ENCODE measurements around the gene AMY2A.
"Not testable (repeated sequence)": the region's sequence is repeated elsewhere in the genome, so short reads cannot be mapped to it uniquely, and the experiment has no call there.

Gene AMY2A

GRCh38 chr1:103616994-103617477, at the start of gene AMY2A:
AMY2A (plus strand) TSS chr1:103617427; CDS start chr1:103617441, 14 bp downstream.
- DNase-seq (ENCODE audit: low read depth), result not testable (repeated sequence)

GRCh38 chr1:103569493-103569892, 47.7 kb upstream of the AMY2A start:
- DNase-seq (ENCODE audit: low read depth), result no peak

GRCh38 chr1:103571289-103571688, 45.9 kb upstream of the AMY2A start, which contains the start of gene AMY2B:
AMY2B (plus strand) TSS chr1:103571589; CDS start chr1:103571603, 14 bp downstream.
- not testable (repeated sequence) for DNase-seq (ENCODE audit: low read depth)

GRCh38 chr1:103576065-103576464, 41.2 kb upstream of the AMY2A start:
- no peak for DNase-seq (ENCODE audit: low read depth)

GRCh38 chr1:103576784-103577183, 40.4 kb upstream of the AMY2A start:
- DNase-seq (ENCODE audit: low read depth), result not testable (repeated sequence)

- no peak for DNase-seq (ENCODE audit: low read depth)
Observed at GRCh38 chr1:103582464-103582863, 34.8 kb upstream of the AMY2A start.

GRCh38 chr1:103583887-103584286, 33.3 kb upstream of the AMY2A start:
- no peak for DNase-seq (ENCODE audit: low read depth)

- no peak for DNase-seq (ENCODE audit: low read depth)
Observed at GRCh38 chr1:103584537-103584936, 32.7 kb upstream of the AMY2A start.

GRCh38 chr1:103602740-103603139, 14.5 kb upstream of the AMY2A start:
- DNase-seq (ENCODE audit: low read depth), result not testable (repeated sequence)

GRCh38 chr1:103616362-103616761, 865 bp upstream of the AMY2A start:
- no peak for DNase-seq (ENCODE audit: low read depth)

GRCh38 chr1:103627436-103627835, 10.2 kb downstream of the AMY2A start:
- not testable (repeated sequence) for DNase-seq (ENCODE audit: low read depth)

GRCh38 chr1:103641194-103641593, 24.0 kb downstream of the AMY2A start:
- DNase-seq (ENCODE audit: low read depth), result not testable (repeated sequence)

- DNase-seq (ENCODE audit: low read depth), result not testable (repeated sequence)
Observed at GRCh38 chr1:103643908-103644307, 26.7 kb downstream of the AMY2A start.

GRCh38 chr1:103650305-103650704, 33.1 kb downstream of the AMY2A start:
- DNase-seq (ENCODE audit: low read depth), result not testable (repeated sequence)

GRCh38 chr1:103650889-103651288, 33.7 kb downstream of the AMY2A start:
- not testable (repeated sequence) for DNase-seq (ENCODE audit: low read depth)

- DNase-seq (ENCODE audit: low read depth), result not testable (repeated sequence)
Observed at GRCh38 chr1:103654133-103654532, 36.9 kb downstream of the AMY2A start.

- not testable (repeated sequence) for DNase-seq (ENCODE audit: low read depth)
Observed at GRCh38 chr1:103655460-103655859, 38.2 kb downstream of the AMY2A start, which contains the start of gene AMY1A. AMY1A (plus strand) TSS chr1:103655760; CDS start chr1:103656331, 571 bp downstream.
